GM12872 (cell line): Measurements from ENCODE around the gene CDC5L.

Experiments
- TF ChIP-seq, protein P1 (sequence below): IDR thresholded peaks from 3 replicates; pipeline ENCODE4 v1.5.1; 2011; ENCODE audit warnings: low read depth, mild to moderate bottlenecking, low read length, moderate library complexity; ENCODE audit not compliant: insufficient read depth

CDC5L gene

DNA sequence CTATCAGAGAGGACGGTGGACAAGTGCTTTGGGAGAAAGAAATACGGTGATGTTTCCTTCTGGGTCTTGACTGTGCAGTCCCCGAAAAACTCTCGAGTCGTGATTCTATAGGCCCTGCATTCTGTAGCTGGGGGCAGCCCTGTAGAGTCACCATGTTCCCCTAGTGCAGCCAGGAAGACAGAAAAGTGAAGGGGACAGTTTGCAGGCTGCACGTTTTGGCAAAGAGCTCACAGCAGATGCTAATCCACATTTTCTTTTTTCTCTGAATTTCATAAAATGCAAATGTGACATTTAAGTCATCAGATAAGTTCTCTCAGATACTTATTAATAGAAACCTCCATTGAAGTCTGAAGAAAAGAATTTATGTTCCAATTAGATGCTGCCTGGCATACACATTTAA is 25.6 kb upstream of the CDC5L start:
- TF ChIP-seq, protein P1, sequence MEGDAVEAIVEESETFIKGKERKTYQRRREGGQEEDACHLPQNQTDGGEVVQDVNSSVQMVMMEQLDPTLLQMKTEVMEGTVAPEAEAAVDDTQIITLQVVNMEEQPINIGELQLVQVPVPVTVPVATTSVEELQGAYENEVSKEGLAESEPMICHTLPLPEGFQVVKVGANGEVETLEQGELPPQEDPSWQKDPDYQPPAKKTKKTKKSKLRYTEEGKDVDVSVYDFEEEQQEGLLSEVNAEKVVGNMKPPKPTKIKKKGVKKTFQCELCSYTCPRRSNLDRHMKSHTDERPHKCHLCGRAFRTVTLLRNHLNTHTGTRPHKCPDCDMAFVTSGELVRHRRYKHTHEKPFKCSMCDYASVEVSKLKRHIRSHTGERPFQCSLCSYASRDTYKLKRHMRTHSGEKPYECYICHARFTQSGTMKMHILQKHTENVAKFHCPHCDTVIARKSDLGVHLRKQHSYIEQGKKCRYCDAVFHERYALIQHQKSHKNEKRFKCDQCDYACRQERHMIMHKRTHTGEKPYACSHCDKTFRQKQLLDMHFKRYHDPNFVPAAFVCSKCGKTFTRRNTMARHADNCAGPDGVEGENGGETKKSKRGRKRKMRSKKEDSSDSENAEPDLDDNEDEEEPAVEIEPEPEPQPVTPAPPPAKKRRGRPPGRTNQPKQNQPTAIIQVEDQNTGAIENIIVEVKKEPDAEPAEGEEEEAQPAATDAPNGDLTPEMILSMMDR, result no peak

GRCh38 chr6:44363377-44363926 is 24.1 kb upstream of the CDC5L start:
- TF ChIP-seq, protein P1, result no peak

GRCh38 chr6:44366781-44367180 is 20.7 kb upstream of the CDC5L start:
- TF ChIP-seq, protein P1, result no peak

- TF ChIP-seq, protein P1, result no peak
These were observed 19.8 kb upstream of the CDC5L start for GRCh38 chr6:44367681-44368080.

GRCh38 chr6:44373051-44373450 is 14.5 kb upstream of the CDC5L start:
- TF ChIP-seq, protein P1, result no peak

- TF ChIP-seq, protein P1, result no peak
These were observed 13.7 kb upstream of the CDC5L start for GRCh38 chr6:44373787-44374186.

GRCh38 chr6:44375071-44375470 is 12.4 kb upstream of the CDC5L start:
- TF ChIP-seq, protein P1, result no peak
